GM19463 (cell line): ENCODE results near the gene SCN3B.
A peak's percentile ranks its signal among the peaks of the same experiment; 100 is the strongest.

Experiments used
- ATAC-seq: cut with Tn5 transposase; IDR thresholded peaks from one replicate; pipeline ENCODE4 v1.9.1; 2021; ENCODE audit warnings: mild to moderate bottlenecking, moderate library complexity; ENCODE audit not compliant: unreplicated experiment

SCN3B gene, protein sequence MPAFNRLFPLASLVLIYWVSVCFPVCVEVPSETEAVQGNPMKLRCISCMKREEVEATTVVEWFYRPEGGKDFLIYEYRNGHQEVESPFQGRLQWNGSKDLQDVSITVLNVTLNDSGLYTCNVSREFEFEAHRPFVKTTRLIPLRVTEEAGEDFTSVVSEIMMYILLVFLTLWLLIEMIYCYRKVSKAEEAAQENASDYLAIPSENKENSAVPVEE

DNA sequence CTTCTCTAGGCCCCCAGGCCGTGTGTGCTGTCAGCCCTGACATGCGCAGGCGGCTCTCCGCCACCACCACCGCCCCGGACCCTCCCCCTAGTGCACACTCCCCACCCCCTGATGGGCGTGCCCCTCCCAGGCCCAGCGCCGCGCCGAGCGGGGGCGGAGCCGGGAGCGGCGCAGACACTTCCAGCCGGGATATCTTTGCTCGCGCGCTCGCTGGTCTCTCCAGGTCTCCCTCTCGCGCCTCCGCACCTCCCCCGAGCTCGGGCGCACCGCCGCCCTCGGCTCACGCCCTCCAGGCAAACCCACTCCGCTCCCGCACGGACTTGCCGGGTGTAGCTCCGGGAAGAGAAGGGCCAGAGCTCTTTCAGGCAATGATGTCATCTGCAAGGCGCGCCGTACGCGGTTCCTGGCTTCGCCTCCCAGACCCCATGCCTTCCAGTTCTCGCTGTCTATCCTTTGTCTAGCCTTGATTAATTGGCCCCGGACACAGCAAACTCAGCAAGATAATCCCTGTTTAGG is at the start of gene SCN3B:
TSS of gene SCN3B (minus strand) at position 59 of the 516 bp plus-strand sequence. CDS start 823 bp downstream, outside the sequence.
- no peak for ATAC-seq

DNA sequence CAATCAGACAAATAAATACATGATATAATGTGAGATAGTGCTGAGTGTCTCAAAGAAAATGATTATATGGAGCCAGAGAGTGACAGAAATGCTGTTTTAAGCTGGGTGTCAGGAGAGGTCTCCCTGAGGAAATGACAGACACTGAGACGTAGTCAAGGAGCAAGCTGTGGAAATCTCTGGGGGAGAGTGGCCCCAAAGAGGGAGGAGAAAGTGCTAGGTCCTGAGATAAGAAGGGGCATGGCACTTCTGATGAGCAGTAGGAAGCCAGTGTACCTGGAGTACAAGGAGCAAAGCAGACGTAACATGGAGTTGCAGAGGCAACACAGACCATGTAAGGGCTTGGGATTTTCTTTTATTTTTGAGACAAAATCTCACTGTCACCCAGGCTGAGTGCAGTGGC is 48.3 kb upstream of the SCN3B start:
- ATAC-seq: no peak

DNA sequence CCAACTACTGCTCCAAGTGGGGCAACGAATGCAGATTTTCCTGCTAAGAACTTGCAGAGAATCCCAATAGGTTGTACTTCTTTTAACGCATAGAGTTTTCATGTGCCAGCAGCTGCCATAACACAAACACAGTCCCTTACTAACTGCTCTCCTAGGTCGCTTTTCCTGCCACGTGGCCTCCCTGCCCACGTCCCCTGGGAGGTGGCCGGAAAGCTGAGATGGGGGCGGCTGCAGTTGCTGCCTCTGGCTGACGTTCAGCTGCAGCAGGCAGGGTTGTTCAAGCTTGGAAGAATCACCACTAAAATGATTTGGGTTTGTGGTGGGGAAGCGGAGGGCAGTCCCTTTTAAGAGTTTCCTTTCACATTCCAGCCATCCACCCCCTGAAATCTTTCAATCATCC is 47.7 kb upstream of the SCN3B start:
- peak; percentile 41 for ATAC-seq

DNA sequence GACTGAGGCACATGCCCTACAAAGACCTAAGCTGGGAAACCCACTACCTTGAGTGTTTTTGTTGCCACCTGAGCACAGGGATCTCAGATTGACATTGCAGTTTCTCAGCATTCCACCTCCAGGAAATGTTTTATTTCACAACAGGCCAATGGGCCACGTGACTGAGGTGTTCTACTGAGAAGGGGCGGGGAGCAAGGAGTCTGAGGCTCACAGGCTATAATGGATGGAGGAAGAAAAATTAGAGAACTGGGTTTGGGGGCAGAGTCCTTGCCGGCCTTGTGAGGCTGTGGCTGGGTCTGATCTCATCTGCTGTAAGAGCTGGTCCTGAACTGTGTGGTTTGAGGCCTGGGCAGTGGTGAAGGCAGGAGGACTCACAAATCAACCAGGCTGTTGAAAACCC is 46.3 kb upstream of the SCN3B start:
- ATAC-seq: no peak

DNA sequence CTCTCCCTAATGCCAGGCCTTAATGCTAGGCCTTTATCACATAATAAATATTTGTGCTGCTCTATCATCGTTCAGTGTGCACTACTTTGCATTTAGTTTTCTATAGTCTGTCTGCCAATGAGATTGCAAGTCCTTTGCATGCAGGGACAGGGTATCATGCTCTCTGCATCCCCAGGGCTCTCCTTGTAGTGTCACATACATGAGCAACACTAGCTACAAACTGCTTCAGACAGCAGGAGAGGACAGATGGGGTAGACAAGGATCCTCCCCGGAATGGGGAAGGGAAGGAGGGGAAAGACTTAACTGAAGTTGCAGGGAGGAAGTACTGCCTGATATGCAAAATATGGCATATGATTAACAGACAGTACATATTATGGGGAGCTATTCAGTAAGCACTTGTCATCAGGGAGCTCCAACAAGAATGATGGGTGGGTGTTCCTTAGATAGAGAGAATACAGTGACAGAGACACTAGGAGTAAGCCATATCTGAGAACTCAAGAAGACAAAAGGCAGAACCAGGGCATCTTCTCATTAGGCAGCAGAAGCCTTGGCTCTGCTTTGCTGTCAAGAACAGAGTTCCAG is 44.2 kb upstream of the SCN3B start:
- no peak for ATAC-seq

DNA sequence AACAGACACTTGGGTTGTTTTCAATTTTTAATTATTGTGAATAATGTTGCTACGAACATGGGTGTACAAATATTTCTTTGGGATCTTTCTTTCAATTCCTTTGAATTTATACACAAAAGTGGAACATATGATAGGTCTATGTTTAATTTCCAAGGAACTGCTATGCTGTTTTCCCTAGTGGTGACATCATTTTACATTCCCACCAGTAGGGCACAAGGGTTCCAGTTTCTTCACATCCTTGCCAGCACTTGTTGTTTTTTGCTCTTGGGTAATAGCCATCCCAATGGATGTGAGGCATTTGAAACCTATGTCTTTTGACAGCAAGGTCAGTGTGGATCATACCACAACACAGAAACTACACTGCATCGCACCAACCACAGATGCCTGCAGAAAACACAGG is 41.8 kb upstream of the SCN3B start:
- no peak for ATAC-seq

DNA sequence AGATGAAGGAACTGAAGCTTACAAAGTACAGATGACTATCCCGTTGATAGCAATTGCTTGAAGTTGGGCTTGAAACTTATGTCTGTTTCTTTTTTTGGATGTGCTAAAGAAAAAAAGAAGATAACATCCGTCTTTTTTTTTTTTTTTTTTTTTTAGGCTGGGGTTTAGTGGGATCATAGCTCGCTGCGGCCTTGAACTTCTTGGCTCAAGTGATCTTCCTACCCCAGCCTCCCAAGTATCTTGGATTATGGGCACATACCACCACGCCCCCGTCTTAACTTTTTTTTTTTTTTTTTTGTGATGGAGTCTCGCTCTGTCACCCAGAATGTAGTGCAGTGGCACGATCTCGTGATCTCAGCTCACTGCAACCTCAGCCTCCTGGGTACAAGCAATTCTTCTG is 40.8 kb upstream of the SCN3B start:
- no peak for ATAC-seq

DNA sequence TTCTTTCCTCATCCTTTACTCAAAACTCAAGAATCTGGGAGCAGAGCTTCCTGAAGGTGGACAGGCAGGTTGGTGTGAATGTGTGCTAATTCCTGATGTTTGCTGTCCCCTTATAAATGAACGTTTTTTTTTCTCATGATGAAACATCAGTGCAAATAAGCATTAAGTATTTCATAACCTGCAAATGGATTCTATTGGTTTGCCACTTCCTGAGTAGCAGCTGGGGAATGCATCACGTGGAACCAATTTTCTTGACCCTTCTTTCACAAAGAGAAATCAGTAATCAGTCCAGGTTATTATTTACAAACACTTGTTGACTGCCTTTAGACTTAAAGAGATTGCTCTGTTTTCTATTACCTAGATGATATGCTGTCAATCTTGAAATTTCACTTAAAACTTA is 40.1 kb upstream of the SCN3B start:
- ATAC-seq: no peak

DNA sequence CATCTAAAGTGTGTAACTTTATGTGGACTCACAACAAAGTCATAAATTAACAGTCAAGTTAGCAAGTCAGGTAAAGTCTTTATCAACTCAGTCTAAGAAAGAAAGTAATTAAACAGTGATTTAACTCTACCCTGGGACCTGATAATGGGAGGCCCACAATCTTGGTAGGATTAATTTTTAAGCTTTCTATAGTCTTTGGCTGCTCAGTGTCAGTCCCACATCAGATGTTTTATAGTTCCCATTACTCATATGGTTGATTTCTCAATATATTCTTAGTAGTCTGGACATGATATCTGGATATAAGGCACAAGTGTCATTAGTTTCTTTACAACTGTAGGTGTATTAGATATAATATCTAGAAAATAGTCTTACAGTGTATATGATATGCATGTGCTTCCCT is 38.5 kb upstream of the SCN3B start:
- ATAC-seq: no peak

DNA sequence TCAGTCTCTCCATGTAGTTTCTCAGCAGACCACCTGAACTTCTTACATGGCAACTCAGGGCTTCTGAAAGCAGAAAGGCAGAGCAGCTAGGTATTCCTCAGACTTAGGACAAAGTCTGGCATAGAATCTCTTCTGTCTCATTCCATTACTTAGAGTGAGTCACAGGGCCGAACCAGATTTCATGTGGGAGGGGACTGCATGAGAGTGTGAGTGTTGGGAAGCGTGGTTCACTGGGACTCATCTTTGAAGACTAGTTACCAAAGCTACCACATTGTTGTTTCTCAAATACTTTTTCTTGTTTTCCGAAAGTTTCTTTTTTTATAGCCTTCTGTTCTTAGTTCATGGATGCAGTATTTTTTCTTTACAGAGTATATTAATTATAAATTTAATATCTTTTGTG is 36.1 kb upstream of the SCN3B start:
- no peak for ATAC-seq

DNA sequence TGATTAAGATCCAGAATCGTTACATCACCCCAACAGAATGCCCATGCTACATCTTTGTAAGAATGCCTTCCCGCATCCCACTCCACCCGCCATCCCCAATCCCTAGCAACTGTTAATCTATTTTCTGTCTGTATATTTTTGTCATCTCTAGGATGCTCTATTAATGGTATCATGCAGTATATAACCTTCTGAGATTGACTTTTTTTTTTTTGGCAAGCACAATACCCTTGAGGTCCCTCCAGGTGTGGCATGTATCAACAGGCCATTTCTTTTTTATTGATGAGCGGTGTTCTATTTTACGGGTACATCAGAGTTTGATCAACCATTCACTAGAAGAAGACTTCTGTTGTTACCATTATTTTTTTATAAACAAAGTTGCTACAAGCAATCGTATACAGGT is 30.2 kb upstream of the SCN3B start:
- ATAC-seq: no peak

DNA sequence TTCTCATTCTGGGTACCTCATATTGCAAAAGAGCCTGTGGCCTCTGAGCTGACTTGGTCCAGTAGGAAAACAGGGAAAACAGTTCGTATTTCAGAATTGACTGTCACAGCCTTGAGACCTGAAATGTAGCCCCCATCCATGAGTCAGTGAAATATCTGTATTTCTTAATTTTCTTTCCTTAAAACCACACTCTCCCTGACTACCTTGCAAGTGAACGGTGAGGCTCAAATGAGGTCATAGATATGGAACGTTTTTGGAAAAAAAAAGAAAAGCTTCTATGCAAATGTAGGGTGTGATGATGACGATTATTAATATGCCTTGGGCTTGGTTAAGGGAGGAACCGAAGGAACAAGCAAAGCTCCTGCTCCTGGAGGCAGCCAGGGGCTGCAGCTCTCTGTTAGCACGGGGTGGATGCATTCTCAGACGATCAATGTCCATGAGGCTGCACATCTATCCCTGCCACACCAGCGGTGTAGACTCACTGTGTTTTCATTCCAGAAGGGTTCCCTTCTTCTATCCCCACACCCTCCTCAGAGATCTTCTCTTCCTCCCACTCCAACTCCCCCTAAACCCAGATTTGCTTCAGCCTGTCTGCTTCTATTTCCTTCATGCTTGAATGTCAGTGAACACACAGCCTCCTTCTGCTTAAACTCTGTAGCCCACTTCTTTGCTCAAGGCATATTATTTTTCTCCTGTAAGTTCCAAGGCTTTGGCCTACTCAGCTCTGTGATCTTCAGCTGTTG is 29.2 kb upstream of the SCN3B start:
- ATAC-seq: no peak

DNA sequence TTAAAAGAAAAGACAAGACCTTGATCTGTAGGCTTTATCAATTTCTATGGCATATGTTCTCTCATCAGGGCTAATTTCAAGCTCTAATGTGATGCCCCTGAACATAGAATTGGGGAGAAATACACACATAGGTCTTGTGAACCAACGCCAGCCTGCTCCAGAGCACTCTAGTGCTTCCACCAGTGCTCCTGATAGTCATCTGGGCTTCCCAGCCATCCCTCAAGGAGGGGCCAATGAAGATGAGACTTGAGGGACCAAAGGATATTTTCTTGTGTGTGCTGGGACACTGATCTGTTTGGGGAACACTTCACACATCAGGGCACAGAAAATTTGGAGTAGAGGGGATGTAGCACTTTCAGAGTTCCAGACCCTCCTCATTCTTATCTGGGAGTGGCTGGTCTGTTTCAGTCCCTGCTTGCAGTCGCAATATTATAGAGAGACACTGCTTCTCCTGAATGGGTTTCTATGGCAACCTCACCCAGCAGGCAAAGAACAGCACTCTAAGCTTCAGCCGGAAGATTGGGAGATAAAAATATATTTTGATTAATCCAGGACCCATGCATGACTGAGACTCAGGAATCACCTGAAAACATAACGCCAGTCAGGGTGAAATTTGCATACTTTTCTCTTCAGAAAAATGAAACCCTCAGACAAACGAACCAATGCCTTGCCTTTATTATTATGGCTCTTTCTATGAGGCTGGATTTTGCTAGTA is 28.4 kb upstream of the SCN3B start:
- ATAC-seq: no peak

DNA sequence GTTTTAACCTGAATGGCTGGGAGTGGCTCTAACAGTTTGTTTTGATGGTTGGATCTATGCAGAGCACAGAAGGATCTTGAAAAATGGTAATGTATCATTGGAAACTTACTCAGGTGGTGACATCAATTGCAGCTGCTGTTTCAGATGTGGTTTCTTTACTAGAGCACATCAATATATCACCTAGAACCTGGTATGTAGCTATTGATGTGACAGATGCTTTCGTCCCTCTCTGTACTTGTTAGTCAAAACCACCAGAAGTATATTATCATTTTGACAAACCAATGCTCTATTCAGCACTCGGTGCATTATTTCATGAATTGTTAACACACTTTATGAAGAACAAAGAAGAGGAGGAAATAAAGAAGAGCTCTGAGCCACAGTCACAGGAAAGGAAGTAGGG is 26.6 kb upstream of the SCN3B start:
- ATAC-seq: no peak

DNA sequence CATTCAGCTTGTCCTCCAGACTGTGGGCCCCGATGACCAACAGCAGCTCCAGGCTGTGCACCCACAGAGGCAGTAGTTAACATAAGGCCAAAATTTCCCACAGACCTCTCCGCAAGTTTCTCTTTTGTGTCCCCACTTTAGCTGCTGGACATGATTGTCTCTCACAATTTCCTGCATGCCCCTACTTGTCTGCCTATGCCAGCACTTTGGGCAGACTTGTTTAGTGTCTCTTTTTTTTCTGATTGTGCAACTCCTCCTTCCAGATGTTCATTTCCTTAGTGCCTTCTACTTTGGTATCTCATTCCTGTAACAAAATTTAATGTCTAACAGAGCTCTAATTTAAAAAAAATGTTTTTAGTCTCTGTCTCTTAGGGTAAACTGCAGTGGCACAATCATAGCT is 23.8 kb upstream of the SCN3B start:
- ATAC-seq: no peak

DNA sequence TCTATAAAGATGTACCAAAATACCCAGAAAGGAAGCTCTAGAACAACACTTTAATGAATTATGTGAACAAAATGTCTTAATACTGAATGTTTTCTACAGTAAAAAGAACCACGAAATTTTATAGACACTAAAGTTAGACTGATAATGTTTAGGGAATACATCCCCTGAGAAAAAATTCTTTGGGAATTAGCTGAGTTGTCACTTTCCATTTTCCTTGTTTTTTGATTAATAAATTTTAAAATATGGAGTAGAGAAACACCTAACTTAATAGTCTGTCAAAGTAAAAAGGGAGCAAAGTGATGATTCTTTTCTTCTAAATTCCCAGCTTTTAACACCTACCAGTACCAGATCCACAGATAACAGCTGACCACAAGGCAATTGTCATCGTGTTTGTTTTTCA is 23.1 kb upstream of the SCN3B start:
- no peak for ATAC-seq

DNA sequence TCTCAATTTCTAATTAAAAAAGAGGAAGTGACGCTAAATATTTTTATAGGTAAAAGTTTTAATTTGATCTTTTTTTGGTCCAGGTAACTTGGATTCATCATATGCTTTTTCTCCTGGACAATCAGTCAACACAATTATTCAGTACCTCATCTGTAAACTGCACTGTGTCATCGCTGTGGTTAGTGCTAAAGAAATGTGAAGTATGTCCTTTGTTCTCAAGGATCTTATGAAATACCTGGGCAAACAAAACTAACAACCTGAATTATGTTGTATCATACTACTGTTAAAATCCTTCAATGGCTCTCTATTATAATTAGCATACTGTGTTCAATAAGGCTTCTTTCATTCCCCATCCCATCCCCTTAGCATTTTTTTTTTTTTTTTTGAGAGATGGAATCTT is 19.9 kb upstream of the SCN3B start:
- no peak for ATAC-seq

DNA sequence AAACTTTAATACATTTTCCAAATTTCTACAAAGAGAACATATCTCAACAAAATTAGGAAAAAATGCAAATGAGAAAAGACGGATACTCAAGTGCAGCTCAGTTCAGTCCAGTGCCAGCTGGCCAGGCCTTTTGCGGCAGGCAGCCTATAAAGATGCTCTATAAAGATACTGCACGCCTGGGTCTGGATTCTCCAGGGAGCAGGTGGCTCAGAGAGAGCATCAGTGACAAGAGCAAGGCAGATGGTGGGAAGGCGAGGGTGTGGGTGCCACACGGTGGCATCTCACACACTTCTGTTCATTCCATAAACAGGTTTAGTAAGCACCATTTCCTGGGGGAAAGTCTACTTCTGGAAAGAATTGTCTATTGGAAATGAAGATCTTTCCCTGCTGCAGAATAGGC is 18.1 kb upstream of the SCN3B start:
- no peak for ATAC-seq

DNA sequence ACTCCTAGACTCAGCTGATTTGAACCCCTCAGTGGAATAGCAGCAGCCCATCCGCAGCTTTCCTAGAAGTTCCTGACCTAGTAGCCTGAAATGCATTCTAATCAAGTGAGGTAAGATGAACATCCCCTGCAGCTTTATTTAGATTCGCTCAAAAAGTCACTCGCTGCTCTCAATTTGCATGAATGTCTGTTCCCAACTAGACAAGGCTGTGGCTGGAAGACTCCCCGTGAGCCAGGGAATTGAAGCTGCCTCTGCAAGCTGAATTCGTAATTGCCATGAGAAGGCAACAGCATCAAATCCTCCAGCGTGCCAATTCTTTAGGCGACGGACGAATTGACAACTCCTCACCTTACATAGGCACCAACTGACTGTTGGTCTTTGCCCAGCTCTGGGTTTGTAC is 17.1 kb upstream of the SCN3B start:
- ATAC-seq: no peak

DNA sequence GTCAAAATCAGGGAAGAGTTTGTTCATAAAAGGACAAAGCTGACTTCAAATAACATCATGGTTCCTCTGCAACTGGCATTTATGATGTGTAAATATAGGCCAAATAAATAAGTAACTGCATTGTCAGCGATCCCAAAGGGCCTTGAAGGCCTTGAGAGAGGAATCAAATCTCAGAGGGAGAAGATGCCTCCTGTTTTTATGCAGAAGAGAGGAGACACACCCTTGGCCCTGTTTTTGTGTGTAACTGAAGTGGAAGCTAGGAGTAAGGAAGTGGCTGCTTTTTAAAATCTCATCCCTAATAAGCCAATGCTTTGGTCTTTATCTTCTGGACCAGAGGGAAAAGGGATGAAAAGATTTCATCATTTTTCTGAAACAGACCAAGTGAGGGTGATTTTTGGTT is 15.7 kb upstream of the SCN3B start:
- no peak for ATAC-seq

DNA sequence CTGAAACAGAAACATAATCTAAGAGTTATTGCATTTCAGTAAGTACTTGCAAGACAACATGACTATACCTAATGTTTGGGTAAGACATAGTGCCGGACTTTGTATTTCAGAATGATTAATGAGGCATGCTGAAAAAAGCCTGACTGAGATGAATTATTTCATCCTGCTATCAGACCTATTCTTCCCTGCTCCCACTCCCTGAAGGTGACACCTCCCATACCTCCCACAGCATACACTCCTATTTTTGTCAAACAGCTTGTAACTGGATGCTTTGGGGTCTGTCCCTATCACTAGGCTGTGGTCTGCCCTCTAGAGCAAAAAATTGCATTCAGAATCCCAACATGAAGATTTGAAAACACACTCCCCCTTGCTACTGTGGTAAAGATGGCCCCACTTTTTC is 10.9 kb upstream of the SCN3B start:
- ATAC-seq: no peak

DNA sequence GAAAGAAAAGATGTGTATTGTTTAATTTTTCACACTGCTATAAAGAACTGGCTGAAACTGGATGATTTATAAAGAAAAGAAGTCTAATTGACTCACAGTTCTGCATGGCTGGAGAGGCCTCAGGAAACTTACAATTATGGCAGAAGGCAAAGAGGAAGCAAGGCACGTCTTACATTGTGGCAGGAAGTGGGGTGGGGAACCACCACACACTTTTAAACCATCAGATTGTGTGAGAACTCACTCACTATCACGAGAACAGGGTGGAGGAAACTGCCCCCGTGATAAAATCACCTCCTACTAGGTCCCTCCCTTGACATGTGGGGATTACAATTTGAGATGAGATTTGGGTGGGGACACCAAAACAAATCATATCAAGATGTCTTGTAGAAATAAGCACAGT is 5.5 kb upstream of the SCN3B start:
- peak; percentile 62 for ATAC-seq
